Kidney epithelial cell (primary cell): ENCODE data around the gene STPG1. TPM values are rescaled to one million over a fixed set of nuclear protein-coding genes. Genes with fewer than 3 reads are reported as not detected.

Experiments used
- DNase-seq: peaks from one replicate; pipeline ENCODE4 v3.0.0-alpha.2; 2010; ENCODE audit warnings: low read depth
- H3K27me3 ChIP-seq: 2 replicates; pipeline ENCODE4 v1.6.0; 2011; ENCODE audit warnings: low read length; ENCODE audit not compliant: control insufficient read depth, insufficient read depth
- H3K36me3 ChIP-seq: 2 replicates; pipeline ENCODE4 v1.5.1; 2011; ENCODE audit warnings: low read length; ENCODE audit not compliant: control insufficient read depth, insufficient read depth
- H3K4me3 ChIP-seq: 2 replicates; pipeline ENCODE4 v1.5.1; 2011; ENCODE audit warnings: low read depth, mild to moderate bottlenecking, control low read depth, low read length
- CTCF ChIP-seq: IDR thresholded peaks from 2 replicates; pipeline ENCODE4 v1.5.1; 2011; ENCODE audit warnings: mild to moderate bottlenecking, moderate library complexity, low read length, control low read depth, inconsistent platforms; ENCODE audit not compliant: insufficient read depth, poor library complexity, severe bottlenecking
- total RNA-seq: library from RNA; depleted of rRNA; stranded (reverse); fragments of >200 nt; gene quantifications from 2 replicates; pipeline ENCODE4 v1.2.3, GENCODE V29; 2015

The STPG1 gene
- total RNA-seq, 1 donor from 2014 or later: 7.5 TPM

GRCh38 chr1:24353292-24353891 is 60.2 kb downstream of the STPG1 start:
- Histone ChIP-seq H3K27me3 (no peaks in the 10 kb centered on the region), H3K4me3 (no peak overlapping the region), H3K36me3 (no peaks in the 10 kb centered on the region)
- no peak for TF ChIP-seq CTCF
- no peak for DNase-seq

- no peak for TF ChIP-seq CTCF
- no peaks in the 10 kb centered on the region for H3K36me3 ChIP-seq
- no peak for DNase-seq
- no peak overlapping the region for H3K4me3 ChIP-seq
- H3K27me3 ChIP-seq: peaks cover 5% of the 10 kb centered on the region
Measured at GRCh38 chr1:24351918-24352627, 61.5 kb downstream of the STPG1 start.

GRCh38 chr1:24351247-24351646 is 62.3 kb downstream of the STPG1 start:
- no peaks in the 10 kb centered on the region for H3K36me3 ChIP-seq
- DNase-seq: no peak
- no peak overlapping the region for H3K4me3 ChIP-seq
- TF ChIP-seq CTCF: no peak
- H3K27me3 ChIP-seq: peaks cover 5% of the 10 kb centered on the region

- no peak for DNase-seq
- no peaks in the 10 kb centered on the region for H3K36me3 ChIP-seq
- no peak for TF ChIP-seq CTCF
- H3K4me3 ChIP-seq: no peak overlapping the region
- peaks cover 5% of the 10 kb centered on the region for H3K27me3 ChIP-seq
Measured at GRCh38 chr1:24349891-24350290, 63.7 kb downstream of the STPG1 start.

- DNase-seq: no peak
- peaks cover 10% of the 10 kb centered on the region for H3K27me3 ChIP-seq
Measured at GRCh38 chr1:24348196-24348595, 65.4 kb downstream of the STPG1 start.

More at GRCh38 chr1:24348196-24348595, 65.4 kb downstream of the STPG1 start:
- TF ChIP-seq CTCF: no peak
- Histone ChIP-seq H3K36me3 (no peaks in the 10 kb centered on the region), H3K4me3 (no peak overlapping the region)
